Peyer's patch (tissue), 4 donors: ENCODE results near the gene LTA.

Experiments used
- POLR2A ChIP-seq, 2 donors: fragments of 450-650 bp; IDR thresholded peaks; one replicate each; pipeline ENCODE4 v1.5.1; 2017; ENCODE audit warnings: antibody characterized with exemption in 2 of 2, mild to moderate bottlenecking in 2 of 2, moderate library complexity in 2 of 2
- TF ChIP-seq, protein P1 (sequence below), 6 experiments: fragments of 450-650 bp in 4 of 6; fragments of 200-600 bp in 2 of 6; sonication (generic) in 1 of 6; IDR thresholded peaks; one replicate each; pipeline ENCODE4 v1.5.1; 2017 to 2019; ENCODE audit warnings: antibody characterized with exemption in 6 of 6, mild to moderate bottlenecking in 3 of 6, moderate library complexity in 1 of 6

DNA sequence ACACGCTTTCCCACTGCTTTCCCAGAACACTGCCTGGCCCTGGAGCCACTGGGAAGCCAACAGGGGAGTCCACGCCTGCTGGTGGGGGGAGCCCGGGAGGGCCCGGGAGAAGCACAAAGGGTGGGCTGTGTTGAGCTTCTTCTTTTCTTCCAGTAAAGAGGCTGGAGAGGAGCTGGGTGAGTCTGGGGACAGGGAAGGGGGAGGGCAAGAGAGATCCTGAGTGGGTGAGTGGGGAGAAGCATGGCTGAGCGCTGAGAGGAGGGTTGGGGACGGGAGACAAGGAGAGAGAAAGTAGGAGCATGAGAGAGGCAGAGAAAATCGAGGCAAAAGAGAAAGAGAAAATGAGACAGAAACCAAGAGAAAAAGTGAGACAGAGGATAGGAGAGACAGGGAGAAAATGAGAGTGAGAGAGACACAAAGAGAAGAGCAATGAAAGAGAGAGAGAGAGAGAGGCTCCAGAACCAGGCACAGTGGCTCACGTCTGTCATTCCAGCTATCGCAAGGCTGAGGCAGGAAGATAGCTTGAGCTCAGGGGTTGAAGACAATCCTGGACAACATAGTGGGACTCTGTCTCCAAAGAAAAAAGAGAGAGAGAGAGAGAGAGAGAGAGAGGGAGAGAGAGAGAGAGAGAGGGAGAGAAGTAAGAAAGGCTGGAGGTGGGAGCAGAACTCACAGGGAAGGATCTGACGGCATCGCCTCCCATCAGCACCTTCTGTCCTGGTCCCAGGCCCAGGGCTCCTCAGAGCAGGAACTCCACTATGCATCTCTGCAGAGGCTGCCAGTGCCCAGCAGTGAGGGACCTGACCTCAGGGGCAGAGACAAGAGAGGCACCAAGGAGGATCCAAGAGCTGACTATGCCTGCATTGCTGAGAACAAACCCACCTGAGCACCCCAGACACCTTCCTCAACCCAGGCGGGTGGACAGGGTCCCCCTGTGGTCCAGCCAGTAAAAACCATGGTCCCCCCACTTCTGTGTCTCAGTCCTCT, 16.0 kb downstream of the LTA start:
- no peak for TF ChIP-seq POLR2A (IDR thresholded peaks at IDR 0.05)
- TF ChIP-seq, protein P1, sequence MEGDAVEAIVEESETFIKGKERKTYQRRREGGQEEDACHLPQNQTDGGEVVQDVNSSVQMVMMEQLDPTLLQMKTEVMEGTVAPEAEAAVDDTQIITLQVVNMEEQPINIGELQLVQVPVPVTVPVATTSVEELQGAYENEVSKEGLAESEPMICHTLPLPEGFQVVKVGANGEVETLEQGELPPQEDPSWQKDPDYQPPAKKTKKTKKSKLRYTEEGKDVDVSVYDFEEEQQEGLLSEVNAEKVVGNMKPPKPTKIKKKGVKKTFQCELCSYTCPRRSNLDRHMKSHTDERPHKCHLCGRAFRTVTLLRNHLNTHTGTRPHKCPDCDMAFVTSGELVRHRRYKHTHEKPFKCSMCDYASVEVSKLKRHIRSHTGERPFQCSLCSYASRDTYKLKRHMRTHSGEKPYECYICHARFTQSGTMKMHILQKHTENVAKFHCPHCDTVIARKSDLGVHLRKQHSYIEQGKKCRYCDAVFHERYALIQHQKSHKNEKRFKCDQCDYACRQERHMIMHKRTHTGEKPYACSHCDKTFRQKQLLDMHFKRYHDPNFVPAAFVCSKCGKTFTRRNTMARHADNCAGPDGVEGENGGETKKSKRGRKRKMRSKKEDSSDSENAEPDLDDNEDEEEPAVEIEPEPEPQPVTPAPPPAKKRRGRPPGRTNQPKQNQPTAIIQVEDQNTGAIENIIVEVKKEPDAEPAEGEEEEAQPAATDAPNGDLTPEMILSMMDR (IDR thresholded peaks at IDR 0.05): no peak
